HG03571 (cell line): ENCODE data around the gene HNF1B.

Experiments used
- ATAC-seq: cut with Tn5 transposase; IDR thresholded peaks from one replicate; pipeline ENCODE4 v1.9.1; 2021; ENCODE audit not compliant: unreplicated experiment

The HNF1B gene

GRCh38 chr17:37737081-37737480, 7.8 kb downstream of the HNF1B start:
- no peak for ATAC-seq

GRCh38 chr17:37736428-37736827, 8.4 kb downstream of the HNF1B start:
- no peak for ATAC-seq

- no peak for ATAC-seq
Observed at GRCh38 chr17:37735165-37735564, 9.7 kb downstream of the HNF1B start.

GRCh38 chr17:37732316-37732715, 12.5 kb downstream of the HNF1B start:
- no peak for ATAC-seq

GRCh38 chr17:37731056-37731455, 13.8 kb downstream of the HNF1B start:
- no peak for ATAC-seq

GRCh38 chr17:37729905-37730304, 15.0 kb downstream of the HNF1B start:
- no peak for ATAC-seq

GRCh38 chr17:37726891-37727675, 17.8 kb downstream of the HNF1B start:
- no peak for ATAC-seq

GRCh38 chr17:37726248-37726647, 18.6 kb downstream of the HNF1B start:
- ATAC-seq: no peak

- ATAC-seq: no peak
Observed at GRCh38 chr17:37725601-37726146, 19.2 kb downstream of the HNF1B start.

- ATAC-seq: no peak
Observed at GRCh38 chr17:37725021-37725595, 19.8 kb downstream of the HNF1B start.

- no peak for ATAC-seq
Observed at GRCh38 chr17:37720989-37721388, 23.9 kb downstream of the HNF1B start.

GRCh38 chr17:37719866-37720265, 25.0 kb downstream of the HNF1B start:
- ATAC-seq: no peak

GRCh38 chr17:37718324-37719048, 26.4 kb downstream of the HNF1B start:
- no peak for ATAC-seq

GRCh38 chr17:37717627-37718323, 27.1 kb downstream of the HNF1B start:
- ATAC-seq: no peak

GRCh38 chr17:37714897-37715296, 30.0 kb downstream of the HNF1B start:
- ATAC-seq: no peak

- no peak for ATAC-seq
Observed at GRCh38 chr17:37713624-37714023, 31.2 kb downstream of the HNF1B start.

- ATAC-seq: no peak
Observed at GRCh38 chr17:37713028-37713431, 31.8 kb downstream of the HNF1B start.

- ATAC-seq: no peak
Observed at GRCh38 chr17:37711113-37711512, 33.7 kb downstream of the HNF1B start.

GRCh38 chr17:37710344-37710886, 34.4 kb downstream of the HNF1B start:
- ATAC-seq: no peak

GRCh38 chr17:37708616-37709212, 36.1 kb downstream of the HNF1B start:
- ATAC-seq: no peak
